ENCODE results near the gene PPP2R2D.

The PPP2R2D gene

DNA sequence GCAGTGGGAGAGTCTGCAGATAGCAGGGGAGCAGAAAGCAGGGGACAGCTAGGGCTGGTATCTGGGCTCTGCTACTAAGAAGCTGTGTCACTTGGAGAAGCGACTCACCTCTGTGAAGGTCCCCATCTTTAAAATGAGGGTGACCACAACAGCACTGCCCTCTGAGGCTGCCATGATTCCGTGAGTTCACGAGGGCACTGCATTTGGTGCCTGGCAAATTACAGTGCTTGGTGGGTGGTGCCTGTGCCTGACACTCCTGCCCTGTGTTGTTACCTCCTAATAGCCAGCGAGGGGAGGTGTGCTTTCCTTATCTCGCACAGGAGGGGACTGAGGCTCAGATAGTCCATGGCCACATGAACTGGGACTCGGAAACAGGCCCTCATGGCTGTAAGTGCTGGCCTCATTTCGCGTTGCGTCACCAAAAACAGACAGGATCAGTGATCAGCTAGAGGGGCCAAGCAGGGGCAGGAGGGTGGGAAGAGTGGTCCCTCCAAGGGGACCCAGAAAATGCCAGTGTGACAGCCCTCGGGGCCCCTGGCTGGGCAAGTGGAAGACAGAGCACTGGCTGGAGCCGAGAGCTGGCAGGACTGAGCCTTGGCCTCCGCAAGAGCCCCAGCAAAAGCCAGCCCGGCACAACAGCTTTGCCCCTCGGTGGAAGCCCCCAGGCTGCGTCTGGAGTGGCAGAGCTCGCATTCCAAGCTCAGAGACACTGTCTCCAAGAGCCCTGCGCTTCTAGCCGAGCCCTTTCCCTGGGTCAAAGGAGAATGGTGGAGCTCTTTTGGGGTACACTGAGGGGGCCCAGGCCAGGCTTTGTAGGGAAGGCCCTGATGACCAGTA is 98.3 kb downstream of the PPP2R2D start:
- no peak for DNase-seq (ENCODE audit: low read depth)

DNA sequence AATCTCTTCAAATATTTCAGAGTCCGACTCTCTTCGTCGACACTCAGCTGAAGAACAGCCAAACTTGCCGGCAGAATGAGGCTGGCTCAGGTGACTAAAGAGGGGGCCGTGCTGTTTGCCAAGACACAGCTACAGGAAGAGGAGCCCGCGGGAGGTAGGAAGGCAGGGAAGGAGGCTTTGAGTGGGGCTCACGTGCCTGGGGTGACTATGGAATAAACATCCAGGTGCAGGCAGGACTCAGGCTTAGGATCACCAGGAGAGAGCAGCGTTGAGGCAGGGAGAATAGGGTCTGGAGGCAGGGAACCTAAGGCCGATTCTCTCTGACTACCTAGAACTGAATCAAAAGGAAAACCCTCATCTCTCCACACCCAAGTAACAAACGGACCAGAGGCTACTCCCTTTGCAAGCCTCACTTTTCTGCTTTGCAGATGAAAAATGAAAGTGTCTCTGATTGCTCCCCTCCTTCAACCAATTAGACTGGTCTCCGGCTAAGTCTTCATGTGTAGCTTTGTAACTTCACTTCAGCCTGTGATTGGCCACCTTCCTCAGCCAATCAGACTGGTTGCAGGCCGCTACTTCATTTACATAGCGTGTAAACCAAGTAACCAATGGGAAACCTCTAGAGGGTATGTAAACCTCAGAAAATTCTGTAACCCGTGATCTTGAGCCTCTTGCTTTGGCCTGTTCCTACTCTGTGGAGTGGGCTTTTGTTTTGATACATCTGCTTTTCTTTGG is 100.6 kb downstream of the PPP2R2D start:
- no peak for DNase-seq (ENCODE audit: low read depth)

DNA sequence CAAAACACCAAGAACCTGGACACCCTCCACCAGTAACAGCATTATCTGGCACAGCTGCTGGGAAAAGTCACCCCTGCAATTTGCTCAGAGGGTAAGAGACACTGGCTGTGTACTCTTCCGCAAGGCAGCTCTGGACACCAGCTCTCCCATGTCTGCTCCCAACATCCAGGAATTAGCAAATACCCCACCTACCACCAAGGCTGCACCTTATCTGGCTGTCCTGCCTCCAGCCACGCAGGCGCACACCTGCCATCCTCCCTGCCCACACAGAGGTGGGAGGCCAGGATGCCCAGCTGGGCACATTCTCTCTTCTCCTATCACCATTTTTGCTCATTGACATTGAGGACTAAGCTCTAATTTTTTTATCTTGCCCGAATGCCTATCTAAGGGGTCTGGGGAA is 101.2 kb downstream of the PPP2R2D start:
- no peak for DNase-seq (ENCODE audit: low read depth)

DNA sequence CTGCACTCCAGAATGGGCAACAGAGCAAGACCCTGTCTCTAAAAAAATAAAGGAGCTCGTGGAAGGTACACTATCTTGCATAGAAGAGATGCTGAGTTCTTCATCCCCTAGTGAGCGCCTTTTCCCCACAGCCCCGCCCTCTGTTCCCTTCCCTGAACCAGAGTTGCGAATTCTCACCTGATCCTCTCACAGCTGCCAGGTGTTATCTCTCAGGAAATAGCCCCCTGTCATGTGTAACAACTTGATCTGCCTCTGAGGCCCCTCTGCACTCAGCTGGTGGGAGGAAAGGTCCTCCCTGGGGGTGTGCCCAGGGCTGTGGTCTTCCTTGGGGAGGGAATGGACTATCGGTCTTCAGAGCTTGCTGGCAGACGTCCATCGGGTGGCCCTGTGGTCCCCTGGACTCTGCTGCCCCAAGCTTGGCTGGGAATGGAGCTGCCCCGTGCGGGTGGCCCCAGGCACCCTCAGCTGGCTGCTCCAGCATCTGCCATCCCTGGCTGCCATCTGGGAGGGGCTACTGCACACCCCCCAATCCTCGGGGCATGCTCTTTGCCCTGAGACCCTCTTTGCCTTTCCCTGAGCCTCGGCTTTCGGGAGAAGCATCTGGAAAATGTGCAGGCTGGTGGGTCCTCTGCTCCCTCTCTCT is 102.6 kb downstream of the PPP2R2D start:
- no peak for DNase-seq (ENCODE audit: low read depth)

DNA sequence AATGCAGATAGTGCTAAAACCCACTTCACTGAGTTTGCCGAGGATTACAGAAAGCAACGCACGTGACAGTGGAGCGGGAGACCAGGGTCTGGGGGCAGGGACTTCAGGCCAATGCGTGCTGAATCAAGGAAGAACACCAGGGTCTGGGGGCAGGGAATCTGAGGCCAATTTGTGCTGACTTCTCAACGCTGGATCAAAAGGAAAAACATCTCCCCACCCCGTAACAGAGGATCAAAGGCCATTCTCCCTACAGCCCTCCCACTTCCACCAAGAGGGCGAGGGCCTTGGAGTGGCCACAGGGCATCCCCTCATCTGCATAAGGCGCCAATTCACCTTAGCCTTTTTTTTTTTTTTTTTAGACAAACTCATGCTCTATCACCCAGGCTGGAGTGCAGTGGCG is 103.2 kb downstream of the PPP2R2D start:
- DNase-seq (ENCODE audit: low read depth): no peak

DNA sequence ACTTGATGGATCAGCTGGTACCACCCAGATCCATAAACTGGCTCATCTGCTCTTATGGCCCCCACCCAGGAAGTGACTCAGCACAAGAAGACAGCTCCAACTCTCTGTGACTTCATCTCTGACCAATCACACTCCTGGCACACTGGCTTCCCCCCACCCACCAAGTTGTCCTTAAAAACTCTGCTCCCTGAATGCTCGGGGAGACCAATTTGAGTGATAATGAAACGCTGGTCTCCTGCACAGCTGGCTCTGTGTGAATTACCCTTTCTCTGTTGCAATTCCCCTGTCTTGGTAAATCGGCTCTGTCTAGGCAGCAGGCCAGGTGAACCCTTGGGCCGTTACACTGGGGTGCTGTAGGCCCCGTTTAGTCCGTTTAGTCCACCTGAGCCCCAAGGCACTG is 104.3 kb downstream of the PPP2R2D start:
- DNase-seq (ENCODE audit: low read depth): no peak

DNA sequence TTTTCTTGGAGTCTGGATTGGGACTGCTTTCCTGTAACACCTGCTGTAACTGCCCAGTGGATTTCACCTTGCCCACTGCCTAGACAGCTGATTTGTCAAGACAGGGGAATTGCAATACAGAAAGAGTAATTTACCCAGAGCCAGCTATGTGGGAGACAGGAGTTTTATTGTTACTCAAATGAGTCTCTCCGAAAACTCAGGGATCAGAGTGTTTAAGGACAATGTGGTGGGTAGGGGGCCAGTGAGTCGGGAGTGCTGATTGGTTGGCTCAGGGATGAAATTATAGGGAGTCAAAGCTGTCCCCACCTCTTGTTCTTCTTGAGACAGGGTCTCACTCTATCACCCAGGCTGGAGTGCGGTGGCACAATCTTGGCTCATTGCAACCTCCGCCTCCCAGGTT is 106.2 kb downstream of the PPP2R2D start:
- DNase-seq (ENCODE audit: low read depth): no peak

DNA sequence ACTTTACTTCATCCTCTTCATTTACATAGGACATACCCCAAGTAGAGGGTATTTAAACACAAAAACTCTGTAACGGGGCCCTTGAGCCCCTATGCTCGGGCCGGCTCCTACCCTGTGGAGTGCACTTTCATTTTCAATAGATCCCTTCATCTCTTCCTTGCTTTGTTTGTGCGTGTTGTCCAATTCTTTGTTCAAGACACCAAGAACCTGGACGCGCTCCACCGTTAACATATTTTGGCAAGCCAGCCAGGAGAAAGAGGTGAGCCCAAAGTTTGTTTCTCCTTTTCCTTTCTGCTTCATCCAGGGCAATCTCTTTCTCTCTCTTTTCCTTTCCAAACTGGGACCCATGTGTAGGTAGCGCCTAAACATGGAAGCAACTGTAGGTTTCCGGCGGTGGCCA is 106.9 kb downstream of the PPP2R2D start:
- no peak for DNase-seq (ENCODE audit: low read depth)
